Measurements from ENCODE around the gene SDHAF2. TPM values are rescaled to one million over a fixed set of nuclear protein-coding genes. Genes with fewer than 3 reads are reported as not detected.
A peak's percentile ranks its signal among the peaks of the same experiment; 100 is the strongest.

SDHAF2 gene
- total and polyA plus RNA-seq, 8 donors = 10.1 to 38.9 (median 14.8) TPM

- FAIRE-seq (no peak), ATAC-seq (no peak)
- no peak overlapping the region for H3K4me3 ChIP-seq
Observed at GRCh38 chr11:61390161-61390560, 39.8 kb upstream of the SDHAF2 start.

DNA sequence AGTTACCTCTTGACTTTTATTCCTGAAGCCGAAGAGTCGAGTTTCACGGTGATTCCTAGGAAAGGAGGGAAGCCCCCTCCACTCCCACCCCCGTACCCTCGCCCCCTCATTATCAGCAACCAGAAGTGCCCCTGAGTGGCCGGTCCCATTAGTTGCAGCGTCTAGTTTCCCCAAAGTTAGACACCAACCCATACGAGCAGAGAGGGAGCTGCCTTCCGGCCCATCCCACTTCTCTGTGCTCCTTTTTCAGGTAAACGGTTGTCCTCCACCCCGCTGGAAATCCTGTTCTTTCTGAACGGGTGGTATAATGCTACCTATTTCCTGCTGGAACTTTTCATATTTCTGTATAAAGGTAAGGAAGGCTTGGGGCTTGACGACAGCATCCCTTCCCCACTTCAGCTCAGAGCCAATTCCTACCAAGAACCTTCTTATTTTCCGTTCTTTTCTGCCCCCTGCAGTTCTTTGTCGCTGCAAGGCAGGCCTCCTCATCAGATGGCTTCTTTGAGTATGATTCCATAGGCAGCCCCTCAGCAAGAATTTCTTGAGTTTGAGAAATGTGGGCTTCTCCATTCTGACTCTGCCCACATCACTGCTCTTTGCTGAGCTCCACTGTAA is 36.8 kb upstream of the SDHAF2 start:
- 1 to 2% methylated on average over 15 of the region's 15 CpGs for WGBS, 2 donors
- peak overlapping the region; percentile 67 to 83 (median 70) for H3K4me3 ChIP-seq
- peaks cover 0 to 14% (median 0%) of the 10 kb centered on the region in 3 donors for H3K36me3 ChIP-seq
- H3K27ac ChIP-seq = peak overlapping the region; percentile 63 to 83 (median 74)
- peaks cover 0 to 6% (median 0%) of the 10 kb centered on the region in 3 donors for H3K4me1 ChIP-seq
- intact Hi-C loops (cut with DNase I) = no loop called here
- no peaks in the 10 kb centered on the region for H3K9me3 ChIP-seq
- DNase-seq (no peak), FAIRE-seq (no peak), ATAC-seq (peak in 3 of 4 donors; percentile 30 to 50 (median 47))
- no peak for TF ChIP-seq CTCF (IDR thresholded peaks at IDR 0.05)
- H3K27me3 ChIP-seq = no peaks in the 10 kb centered on the region

More at GRCh38 chr11:61390161-61390560, 39.8 kb upstream of the SDHAF2 start:
- DNase-seq = no peak
- H3K27me3 ChIP-seq = no peaks in the 10 kb centered on the region
- intact Hi-C loops (cut with DNase I) = no loop called here
- 68 to 85% methylated on average over 1 of the region's 1 CpG for WGBS, 2 donors
- no peaks in the 10 kb centered on the region for H3K9me3 ChIP-seq
- H3K4me1 ChIP-seq = peaks cover 0 to 6% (median 0%) of the 10 kb centered on the region in 3 donors
- H3K36me3 ChIP-seq = peaks cover 0 to 6% (median 0%) of the 10 kb centered on the region in 3 donors
- H3K27ac ChIP-seq = no peak overlapping the region
- no peak for TF ChIP-seq CTCF (IDR thresholded peaks at IDR 0.05)

DNA sequence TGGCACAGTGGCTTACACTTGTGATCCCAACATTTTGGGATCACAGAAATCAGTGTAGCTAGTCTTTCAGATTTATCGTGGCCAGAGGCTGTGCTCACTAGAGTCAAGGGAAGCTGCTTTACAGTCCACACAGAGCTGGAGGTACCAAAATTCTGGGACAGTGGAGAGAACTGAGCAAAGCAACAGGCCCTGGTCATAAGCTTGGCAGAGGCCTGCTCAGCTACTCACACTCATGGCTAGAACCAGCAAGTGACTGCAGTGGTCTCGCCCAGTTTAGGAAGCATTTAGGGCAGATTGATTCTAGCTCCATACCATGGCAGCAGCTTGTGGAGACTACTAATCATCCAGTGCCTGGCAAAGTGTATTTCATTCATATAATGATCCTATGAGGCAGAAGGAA is 28.8 kb upstream of the SDHAF2 start:
- DNase-seq = no peak
- H3K4me3 ChIP-seq = no peak overlapping the region
- ATAC-seq = peak in 1 of 4 donors; percentile 27
- peaks cover 0 to 39% (median 8%) of the 10 kb centered on the region in 3 donors for H3K36me3 ChIP-seq
- no peaks in the 10 kb centered on the region for H3K27me3 ChIP-seq
- H3K4me1 ChIP-seq = no peaks in the 10 kb centered on the region
- H3K9me3 ChIP-seq = no peaks in the 10 kb centered on the region
- H3K27ac ChIP-seq = no peak overlapping the region
- WGBS, 2 donors = 88 to 90% methylated on average over 2 of the region's 2 CpGs
- TF ChIP-seq CTCF (IDR thresholded peaks at IDR 0.05) = no peak
- intact Hi-C loops (cut with DNase I) = no loop called here
- FAIRE-seq = no peak

GRCh38 chr11:61401573-61401972 is 28.4 kb upstream of the SDHAF2 start:
- 90 to 93% methylated on average over 2 of the region's 2 CpGs for WGBS, 2 donors
- no peak overlapping the region for H3K27ac ChIP-seq
- no peak for ATAC-seq
- H3K9me3 ChIP-seq = no peaks in the 10 kb centered on the region
- TF ChIP-seq CTCF (IDR thresholded peaks at IDR 0.05) = no peak
- no peaks in the 10 kb centered on the region for H3K27me3 ChIP-seq
- intact Hi-C loops (cut with DNase I) = no loop called here
- DNase-seq = no peak
- FAIRE-seq = no peak
- H3K4me1 ChIP-seq = no peaks in the 10 kb centered on the region
- H3K4me3 ChIP-seq = no peak overlapping the region
- peaks cover 0 to 43% (median 8%) of the 10 kb centered on the region in 3 donors for H3K36me3 ChIP-seq

GRCh38 chr11:61403658-61404057 is 26.3 kb upstream of the SDHAF2 start:
- H3K27ac ChIP-seq = no peak overlapping the region
- no peak for DNase-seq
- WGBS, 2 donors = 96 to 100% methylated on average over 1 of the region's 1 CpG
- no peak for ATAC-seq
- H3K9me3 ChIP-seq = no peaks in the 10 kb centered on the region
- TF ChIP-seq CTCF (IDR thresholded peaks at IDR 0.05) = no peak
- no peaks in the 10 kb centered on the region for H3K4me1 ChIP-seq
- FAIRE-seq = no peak
- H3K27me3 ChIP-seq = no peaks in the 10 kb centered on the region
- intact Hi-C loops (cut with DNase I) = no loop called here
- H3K4me3 ChIP-seq = no peak overlapping the region
- peaks cover 0 to 49% (median 12%) of the 10 kb centered on the region in 3 donors for H3K36me3 ChIP-seq

Measured in pancreas (tissue), 10 donors.